Lower lobe of right lung (tissue), 2 donors: Measurements from ENCODE around the gene EFHC1. TPM values are rescaled to one million over a fixed set of nuclear protein-coding genes. Genes with fewer than 3 reads are reported as not detected.

Experiments used
- ATAC-seq, 2 donors: fragments of 200-7000 bp; cut with Tn5 transposase; one replicate each; pipeline ENCODE4 v1.9.1; 2020 to 2022; ENCODE audit warnings: mild to moderate bottlenecking in 2 of 2, moderate library complexity in 2 of 2
- DNase-seq: peaks from one replicate; pipeline ENCODE4 v3.0.0-alpha.2; 2020
- H3K27ac ChIP-seq: fragments of 200-600 bp; one replicate; pipeline ENCODE4 v1.8.0; 2022
- H3K27me3 ChIP-seq: fragments of 200-600 bp; one replicate; pipeline ENCODE4 v1.8.0; 2022; ENCODE audit warnings: low read depth
- H3K36me3 ChIP-seq: fragments of 200-600 bp; one replicate; pipeline ENCODE4 v1.8.0; 2022; ENCODE audit warnings: mild to moderate bottlenecking
- H3K4me1 ChIP-seq: fragments of 200-600 bp; one replicate; pipeline ENCODE4 v1.8.0; 2022
- H3K4me3 ChIP-seq: fragments of 200-600 bp; one replicate; pipeline ENCODE4 v1.8.0; 2022; ENCODE audit warnings: mild to moderate bottlenecking
- H3K9me3 ChIP-seq: fragments of 200-600 bp; one replicate; pipeline ENCODE4 v1.8.0; 2022
- CTCF ChIP-seq: fragments of 200-600 bp; IDR thresholded peaks from one replicate; pipeline ENCODE4 v1.8.0; 2022; ENCODE audit warnings: antibody characterized with exemption, mild to moderate bottlenecking
- intact Hi-C: fragments of 100-400 bp; cut with DNase I; formaldehyde crosslinking; loops from one replicate; pipeline ENCODE4 v1.11.0; 2022
- total RNA-seq: library from RNA; stranded (reverse); fragmentation: NEBNext Ultra II Directional; extraction: Animal tissue kit (Norgen Biotek cat#: 25700); gene quantifications from one replicate; pipeline ENCODE4 v1.2.1, GENCODE V29; 2021
- donor health status: DM: no; HTN: yes; CAD: no; lungs with severe emphysema.

EFHC1 gene
- total RNA-seq, 1 donor from 2014 or later = 42.2 TPM

- H3K27ac ChIP-seq = no peak overlapping the region
- DNase-seq = no peak
- peak in 1 of 2 donors; percentile 25 for ATAC-seq
Measured at GRCh38 chr6:52557389-52558265, 137.5 kb downstream of the EFHC1 start.

GRCh38 chr6:52558266-52559000 lies 138.3 kb downstream of the EFHC1 start:
- peak; percentile 77 to 87 for ATAC-seq
- Histone ChIP-seq H3K4me1 (peaks cover 20% of the 10 kb centered on the region), H3K36me3 (no peaks in the 10 kb centered on the region), H3K27ac (no peak overlapping the region), H3K27me3 (no peaks in the 10 kb centered on the region), H3K9me3 (no peaks in the 10 kb centered on the region), H3K4me3 (no peak overlapping the region)
- TF ChIP-seq CTCF = no peak
- DNase-seq = no peak
- intact Hi-C loops = no loop called here

More at GRCh38 chr6:52557389-52558265, 137.5 kb downstream of the EFHC1 start:
- no peak for TF ChIP-seq CTCF
- Histone ChIP-seq H3K4me1 (peaks cover 22% of the 10 kb centered on the region), H3K36me3 (no peaks in the 10 kb centered on the region), H3K4me3 (no peak overlapping the region), H3K27me3 (no peaks in the 10 kb centered on the region), H3K9me3 (no peaks in the 10 kb centered on the region)
- intact Hi-C loops = no loop called here

GRCh38 chr6:52560462-52560861 lies 140.3 kb downstream of the EFHC1 start:
- no peak for DNase-seq
- no peak for ATAC-seq
- no peaks in the 10 kb centered on the region for H3K27me3 ChIP-seq
- H3K4me3 ChIP-seq = no peak overlapping the region
- H3K27ac ChIP-seq = no peak overlapping the region
- TF ChIP-seq CTCF = no peak
- no peaks in the 10 kb centered on the region for H3K36me3 ChIP-seq
- intact Hi-C loops = no loop called here
- H3K4me1 ChIP-seq = peaks cover 20% of the 10 kb centered on the region
- H3K9me3 ChIP-seq = no peaks in the 10 kb centered on the region

- no peak for TF ChIP-seq CTCF
- Histone ChIP-seq H3K27me3 (no peaks in the 10 kb centered on the region), H3K36me3 (no peaks in the 10 kb centered on the region), H3K27ac (no peak overlapping the region), H3K4me3 (no peak overlapping the region), H3K9me3 (no peaks in the 10 kb centered on the region), H3K4me1 (peaks cover 32% of the 10 kb centered on the region)
- intact Hi-C loops = no loop called here
- ATAC-seq (no peak), DNase-seq (no peak)
Measured at GRCh38 chr6:52562911-52563310, 142.8 kb downstream of the EFHC1 start.

GRCh38 chr6:52564856-52565255 lies 144.7 kb downstream of the EFHC1 start:
- no peak for TF ChIP-seq CTCF
- H3K4me3 ChIP-seq = no peak overlapping the region
- DNase-seq = no peak
- no peak overlapping the region for H3K27ac ChIP-seq
- H3K9me3 ChIP-seq = no peaks in the 10 kb centered on the region
- intact Hi-C loops = no loop called here
- no peaks in the 10 kb centered on the region for H3K36me3 ChIP-seq
- no peaks in the 10 kb centered on the region for H3K27me3 ChIP-seq
- no peak for ATAC-seq
- peaks cover 40% of the 10 kb centered on the region for H3K4me1 ChIP-seq
